GM12873 (cell line): ENCODE data around the gene CRABP2.

Experiments used
- TF ChIP-seq, protein P1 (sequence below): IDR thresholded peaks from 2 replicates; pipeline ENCODE4 v1.5.1; 2012; ENCODE audit warnings: low read depth, mild to moderate bottlenecking, moderate library complexity, low read length, control low read depth; ENCODE audit not compliant: insufficient read depth; ENCODE audit errors: missing control alignments

CRABP2 gene

DNA sequence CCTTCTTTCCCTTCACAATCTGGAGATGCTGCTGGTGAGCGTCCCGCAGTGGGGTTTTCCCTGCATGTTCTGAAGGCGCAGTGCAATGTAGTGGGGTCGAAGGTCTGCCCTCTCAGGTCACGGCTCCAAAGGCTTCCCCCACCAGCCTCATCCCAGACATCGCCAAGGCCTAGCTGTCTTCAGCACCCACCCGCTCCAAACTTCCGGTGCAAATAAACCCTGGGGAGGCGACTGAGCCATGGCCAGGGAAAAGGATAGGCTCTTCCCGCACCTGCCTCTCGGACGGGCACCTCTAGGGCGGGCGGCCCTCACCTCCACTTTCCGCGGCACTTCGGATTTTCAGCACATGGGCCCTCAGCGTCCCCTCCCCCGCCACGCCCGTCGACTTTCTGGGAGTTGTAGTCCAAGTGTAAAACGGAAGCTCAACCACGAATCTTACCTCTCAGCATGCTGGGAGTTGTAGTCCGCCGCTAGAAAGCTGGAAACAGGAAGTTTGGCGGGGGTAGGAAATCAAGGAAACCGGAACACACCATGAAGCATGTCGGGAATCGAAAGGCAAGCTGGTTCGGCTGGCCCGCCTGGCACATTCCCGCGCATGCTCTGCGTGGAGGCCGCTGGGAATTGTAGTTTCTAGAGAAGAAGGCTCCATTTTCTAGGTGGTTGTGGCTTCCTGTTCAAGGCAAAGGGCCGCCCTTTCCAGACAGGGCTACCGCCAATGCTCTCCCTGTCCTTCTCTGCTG, 35.5 kb upstream of the CRABP2 start, which contains the start of gene MRPL24:
TSS of gene MRPL24 (minus strand) at position 348 of the 740 bp plus-strand sequence. CDS start 2,384 bp downstream, outside the sequence.
- TF ChIP-seq, protein P1, sequence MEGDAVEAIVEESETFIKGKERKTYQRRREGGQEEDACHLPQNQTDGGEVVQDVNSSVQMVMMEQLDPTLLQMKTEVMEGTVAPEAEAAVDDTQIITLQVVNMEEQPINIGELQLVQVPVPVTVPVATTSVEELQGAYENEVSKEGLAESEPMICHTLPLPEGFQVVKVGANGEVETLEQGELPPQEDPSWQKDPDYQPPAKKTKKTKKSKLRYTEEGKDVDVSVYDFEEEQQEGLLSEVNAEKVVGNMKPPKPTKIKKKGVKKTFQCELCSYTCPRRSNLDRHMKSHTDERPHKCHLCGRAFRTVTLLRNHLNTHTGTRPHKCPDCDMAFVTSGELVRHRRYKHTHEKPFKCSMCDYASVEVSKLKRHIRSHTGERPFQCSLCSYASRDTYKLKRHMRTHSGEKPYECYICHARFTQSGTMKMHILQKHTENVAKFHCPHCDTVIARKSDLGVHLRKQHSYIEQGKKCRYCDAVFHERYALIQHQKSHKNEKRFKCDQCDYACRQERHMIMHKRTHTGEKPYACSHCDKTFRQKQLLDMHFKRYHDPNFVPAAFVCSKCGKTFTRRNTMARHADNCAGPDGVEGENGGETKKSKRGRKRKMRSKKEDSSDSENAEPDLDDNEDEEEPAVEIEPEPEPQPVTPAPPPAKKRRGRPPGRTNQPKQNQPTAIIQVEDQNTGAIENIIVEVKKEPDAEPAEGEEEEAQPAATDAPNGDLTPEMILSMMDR = no peak

DNA sequence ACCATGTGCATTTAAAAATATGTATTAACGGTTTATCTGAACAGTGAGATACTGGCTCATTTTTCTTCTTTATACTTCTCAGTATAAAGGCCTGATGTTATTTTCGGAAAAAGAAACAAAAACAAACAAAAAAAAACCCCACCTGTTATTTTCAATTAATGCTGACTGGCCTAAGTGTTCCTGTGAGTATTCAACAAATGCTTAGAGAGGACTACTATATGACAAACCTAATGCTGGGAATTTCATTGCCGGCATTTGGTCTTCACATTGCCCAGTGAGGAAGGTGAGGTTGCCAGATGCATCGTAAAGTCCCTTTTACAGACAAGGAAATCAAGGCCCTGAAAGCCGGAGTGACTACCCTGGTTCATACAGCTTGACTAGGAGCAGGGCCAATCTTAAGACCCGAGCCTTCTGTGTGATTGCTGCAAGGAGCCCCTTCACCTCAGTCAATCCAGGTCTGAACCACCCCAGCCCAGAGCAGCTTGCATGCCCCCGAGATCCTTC, 34.9 kb upstream of the CRABP2 start:
- TF ChIP-seq, protein P1 = no peak

DNA sequence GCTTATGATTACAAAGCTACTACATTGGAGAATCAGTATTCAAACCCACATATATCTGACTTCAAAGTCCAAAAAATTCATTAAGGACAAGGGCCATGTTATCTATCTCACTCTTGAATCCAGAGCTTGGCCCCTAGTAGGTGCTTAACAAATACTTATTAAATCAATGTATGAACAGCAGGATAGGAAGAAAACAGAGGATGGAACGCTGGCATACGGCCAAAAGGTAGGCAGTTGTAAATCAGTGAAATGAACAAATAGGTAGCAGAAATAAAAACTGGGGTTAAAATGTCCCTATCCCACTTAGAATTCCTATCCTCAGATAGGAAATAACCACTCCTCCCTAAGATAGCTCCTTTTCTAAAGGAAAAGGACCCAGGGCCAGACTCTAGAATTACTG, 33.5 kb upstream of the CRABP2 start:
- TF ChIP-seq, protein P1 = no peak

DNA sequence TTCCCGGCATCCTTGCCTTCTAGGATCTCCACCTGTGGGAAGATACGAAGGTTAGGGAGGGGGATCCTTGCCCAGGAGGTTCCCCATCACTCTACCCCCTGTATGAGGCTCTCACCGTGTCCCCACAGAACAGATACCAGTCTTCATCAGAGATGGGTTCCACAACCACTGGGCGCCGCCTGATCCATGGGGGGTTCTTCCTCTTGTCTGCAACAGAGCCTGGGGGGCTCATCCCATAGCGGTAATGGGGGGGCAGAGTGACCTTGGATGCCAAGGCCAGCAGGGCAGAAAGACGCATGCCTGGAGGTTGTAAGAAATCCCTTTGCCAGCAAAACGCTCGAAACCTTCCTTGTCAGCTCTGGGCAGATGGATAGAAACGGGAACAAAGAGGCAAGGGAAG, 33.0 kb upstream of the CRABP2 start:
- TF ChIP-seq, protein P1 = no peak

DNA sequence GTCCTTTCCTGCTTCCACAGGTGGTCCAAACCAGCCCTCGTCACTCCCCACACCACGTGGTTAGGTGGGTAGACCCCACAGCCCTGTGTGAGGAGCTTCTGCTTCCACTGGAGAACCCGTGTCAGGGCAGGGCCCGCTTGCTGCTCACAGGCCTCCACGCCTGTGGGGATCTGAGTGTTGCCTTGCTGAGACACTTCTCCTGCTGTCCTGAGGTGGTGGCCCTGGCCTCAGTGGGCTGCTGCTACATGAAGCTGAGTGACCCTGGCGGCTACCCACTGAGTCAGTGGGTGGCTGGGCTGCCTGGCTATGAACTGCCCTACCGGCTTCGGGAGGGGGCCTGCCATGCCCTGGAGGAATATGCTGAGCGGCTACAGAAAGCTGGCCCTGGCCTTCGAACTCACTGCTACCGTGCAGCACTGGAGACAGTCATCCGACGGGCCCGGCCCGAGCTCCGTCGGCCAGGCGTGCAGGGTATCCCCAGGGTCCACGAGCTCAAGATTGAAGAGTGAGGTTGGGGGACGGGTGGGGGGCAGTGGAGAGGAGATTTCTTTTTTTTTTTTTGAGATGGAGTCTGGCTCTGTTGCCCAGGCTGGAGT, 28.7 kb upstream of the CRABP2 start:
- TF ChIP-seq, protein P1 = no peak

DNA sequence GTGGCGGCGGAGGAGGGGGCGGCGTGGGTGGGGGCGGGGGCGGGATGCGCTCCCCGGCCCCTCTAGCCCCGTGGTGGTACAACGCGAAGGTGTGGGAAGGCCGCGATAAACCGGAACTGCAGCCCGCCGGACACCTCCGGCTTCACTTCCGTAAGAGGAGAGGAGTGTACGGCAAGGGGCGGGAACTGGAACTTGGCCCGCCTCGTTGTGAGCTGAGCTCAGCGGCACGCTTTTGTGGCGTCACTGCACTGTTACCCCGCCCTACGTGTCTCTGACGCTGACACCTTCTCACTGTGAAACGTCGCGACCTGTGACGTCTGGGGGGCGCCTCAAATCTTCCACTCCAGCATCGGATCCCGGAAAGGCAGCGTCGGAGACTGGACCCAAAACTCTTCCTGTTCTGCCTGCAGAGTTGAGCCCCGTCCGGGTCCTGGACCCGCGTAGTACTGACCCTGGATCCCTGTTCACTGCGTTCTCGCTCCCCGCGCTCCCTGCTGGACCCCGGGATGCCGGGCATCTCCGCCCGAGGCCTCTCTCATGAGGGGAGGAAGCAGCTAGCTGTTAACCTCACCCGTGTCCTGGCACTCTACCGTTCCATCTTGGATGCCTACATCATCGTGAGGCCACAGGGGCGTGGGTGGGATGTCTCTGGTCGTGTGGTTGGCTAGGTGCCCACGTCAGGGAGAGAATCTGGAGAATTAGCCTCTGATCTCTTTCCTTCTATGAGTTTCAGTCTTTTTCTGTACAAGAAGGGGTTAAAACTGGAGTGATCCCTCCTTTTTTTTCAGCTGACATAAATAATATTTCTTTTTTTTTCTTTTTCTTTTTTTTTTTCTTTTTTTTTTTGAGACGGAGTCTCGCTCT, 23.4 kb upstream of the CRABP2 start, which contains the start of gene ISG20L2:
TSS of gene ISG20L2 (minus strand) at position 168 of the 864 bp plus-strand sequence. CDS start 1,114 bp downstream, outside the sequence.
- TF ChIP-seq, protein P1 = no peak
